ENCODE measurements around the gene MACROD2. TPM values are rescaled to one million over a fixed set of nuclear protein-coding genes. Genes with fewer than 3 reads are reported as not detected.
A peak's percentile ranks its signal among the peaks of the same experiment; 100 is the strongest.

The MACROD2 gene
- total RNA-seq, 2 donors from 2014 or later = not detected

GRCh38 chr20:14304472-14304871 lies 309.2 kb downstream of the MACROD2 start:
- no peak for ATAC-seq (replicated peaks in 1 of 2)
- no peak for DNase-seq
- no peaks in the 10 kb centered on the region for H3K36me3 Mint-ChIP-seq (ENCODE audit: insufficient read depth in 2 of 2)
- no peaks in the 10 kb centered on the region for H3K4me1 Mint-ChIP-seq (ENCODE audit: low read depth)
- H3K27ac Mint-ChIP-seq = no peak overlapping the region
- no peaks in the 10 kb centered on the region for H3K27me3 Mint-ChIP-seq (ENCODE audit: low read depth)
- H3K4me3 Mint-ChIP-seq = no peak overlapping the region
- peaks cover 6 to 12% of the 10 kb centered on the region in 2 donors for H3K9me3 Mint-ChIP-seq

- no peak overlapping the region for H3K4me3 Mint-ChIP-seq
- H3K9me3 Mint-ChIP-seq = peaks cover 6 to 12% of the 10 kb centered on the region in 2 donors
- DNase-seq (no peak), ATAC-seq (replicated peaks in 1 of 2) (no peak)
- no peaks in the 10 kb centered on the region for H3K27me3 Mint-ChIP-seq (ENCODE audit: low read depth)
- no peak overlapping the region for H3K27ac Mint-ChIP-seq
- H3K4me1 Mint-ChIP-seq (ENCODE audit: low read depth) = no peaks in the 10 kb centered on the region
- H3K36me3 Mint-ChIP-seq (ENCODE audit: insufficient read depth in 2 of 2) = no peaks in the 10 kb centered on the region
Measured at GRCh38 chr20:14307956-14308355, 312.6 kb downstream of the MACROD2 start.

GRCh38 chr20:14310977-14311627 lies 315.8 kb downstream of the MACROD2 start:
- H3K4me3 Mint-ChIP-seq = no peak overlapping the region
- no peak overlapping the region for H3K27ac Mint-ChIP-seq
- H3K27me3 Mint-ChIP-seq (ENCODE audit: low read depth) = no peaks in the 10 kb centered on the region
- no peak for ATAC-seq (replicated peaks in 1 of 2)
- no peak for DNase-seq
- H3K4me1 Mint-ChIP-seq (ENCODE audit: low read depth) = no peaks in the 10 kb centered on the region
- H3K36me3 Mint-ChIP-seq (ENCODE audit: insufficient read depth in 2 of 2) = no peaks in the 10 kb centered on the region
- H3K9me3 Mint-ChIP-seq = peaks cover 3 to 5% of the 10 kb centered on the region in 2 donors

GRCh38 chr20:14312001-14312400 lies 316.7 kb downstream of the MACROD2 start:
- Mint-ChIP-seq H3K4me1 (ENCODE audit: low read depth) (no peaks in the 10 kb centered on the region), H3K4me3 (no peak overlapping the region), H3K9me3 (peaks cover 3 to 4% of the 10 kb centered on the region in 2 donors), H3K27ac (no peak overlapping the region), H3K36me3 (ENCODE audit: insufficient read depth in 2 of 2) (no peaks in the 10 kb centered on the region), H3K27me3 (ENCODE audit: low read depth) (no peaks in the 10 kb centered on the region)
- no peak for ATAC-seq (replicated peaks in 1 of 2)
- DNase-seq = no peak

GRCh38 chr20:14313341-14314020 lies 318.2 kb downstream of the MACROD2 start:
- DNase-seq = no peak
- peaks cover 3 to 5% of the 10 kb centered on the region in 2 donors for H3K9me3 Mint-ChIP-seq
- no peaks in the 10 kb centered on the region for H3K27me3 Mint-ChIP-seq (ENCODE audit: low read depth)
- no peak for ATAC-seq (replicated peaks in 1 of 2)
- H3K36me3 Mint-ChIP-seq (ENCODE audit: insufficient read depth in 2 of 2) = no peaks in the 10 kb centered on the region
- no peaks in the 10 kb centered on the region for H3K4me1 Mint-ChIP-seq (ENCODE audit: low read depth)
- H3K27ac Mint-ChIP-seq = no peak overlapping the region
- H3K4me3 Mint-ChIP-seq = no peak overlapping the region

GRCh38 chr20:14319704-14320103 lies 324.4 kb downstream of the MACROD2 start:
- no peak for DNase-seq
- Mint-ChIP-seq H3K27me3 (ENCODE audit: low read depth) (no peaks in the 10 kb centered on the region), H3K36me3 (ENCODE audit: insufficient read depth in 2 of 2) (peaks cover 0 to 2% of the 10 kb centered on the region in 2 donors), H3K9me3 (peaks cover 5 to 17% of the 10 kb centered on the region in 2 donors), H3K4me3 (no peak overlapping the region), H3K4me1 (ENCODE audit: low read depth) (no peaks in the 10 kb centered on the region), H3K27ac (no peak overlapping the region)
- no peak for ATAC-seq (replicated peaks in 1 of 2)

- no peak for ATAC-seq (replicated peaks in 1 of 2)
- no peaks in the 10 kb centered on the region for H3K4me1 Mint-ChIP-seq (ENCODE audit: low read depth)
- no peak overlapping the region for H3K4me3 Mint-ChIP-seq
- no peaks in the 10 kb centered on the region for H3K36me3 Mint-ChIP-seq (ENCODE audit: insufficient read depth in 2 of 2)
- H3K27me3 Mint-ChIP-seq (ENCODE audit: low read depth) = no peaks in the 10 kb centered on the region
- H3K27ac Mint-ChIP-seq = no peak overlapping the region
- H3K9me3 Mint-ChIP-seq = no peaks in the 10 kb centered on the region
- DNase-seq = no peak
Measured at GRCh38 chr20:14331646-14332045, 336.3 kb downstream of the MACROD2 start.

- DNase-seq (no peak), ATAC-seq (replicated peaks in 1 of 2) (no peak)
- Mint-ChIP-seq H3K9me3 (no peaks in the 10 kb centered on the region), H3K36me3 (ENCODE audit: insufficient read depth in 2 of 2) (no peaks in the 10 kb centered on the region), H3K27me3 (ENCODE audit: low read depth) (no peaks in the 10 kb centered on the region), H3K4me3 (no peak overlapping the region), H3K4me1 (ENCODE audit: low read depth) (no peaks in the 10 kb centered on the region), H3K27ac (no peak overlapping the region)
Measured at GRCh38 chr20:14332866-14333265, 337.6 kb downstream of the MACROD2 start.

GRCh38 chr20:14333721-14334120 lies 338.4 kb downstream of the MACROD2 start:
- no peaks in the 10 kb centered on the region for H3K4me1 Mint-ChIP-seq (ENCODE audit: low read depth)
- no peaks in the 10 kb centered on the region for H3K9me3 Mint-ChIP-seq
- ATAC-seq (replicated peaks in 1 of 2) (no peak), DNase-seq (no peak)
- H3K27ac Mint-ChIP-seq = no peak overlapping the region
- no peak overlapping the region for H3K4me3 Mint-ChIP-seq
- no peaks in the 10 kb centered on the region for H3K27me3 Mint-ChIP-seq (ENCODE audit: low read depth)
- H3K36me3 Mint-ChIP-seq (ENCODE audit: insufficient read depth in 2 of 2) = no peaks in the 10 kb centered on the region

- Mint-ChIP-seq H3K4me1 (ENCODE audit: low read depth) (no peaks in the 10 kb centered on the region), H3K27me3 (ENCODE audit: low read depth) (no peaks in the 10 kb centered on the region), H3K9me3 (no peaks in the 10 kb centered on the region), H3K4me3 (no peak overlapping the region), H3K36me3 (ENCODE audit: insufficient read depth in 2 of 2) (no peaks in the 10 kb centered on the region), H3K27ac (no peak overlapping the region)
- DNase-seq = no peak
- ATAC-seq (replicated peaks in 1 of 2) = no peak
Measured at GRCh38 chr20:14334306-14334930, 339.1 kb downstream of the MACROD2 start.

- H3K27ac Mint-ChIP-seq = no peak overlapping the region
- no peak overlapping the region for H3K4me3 Mint-ChIP-seq
- DNase-seq (no peak), ATAC-seq (replicated peaks in 1 of 2) (no peak)
- no peaks in the 10 kb centered on the region for H3K27me3 Mint-ChIP-seq (ENCODE audit: low read depth)
- no peaks in the 10 kb centered on the region for H3K36me3 Mint-ChIP-seq (ENCODE audit: insufficient read depth in 2 of 2)
- no peaks in the 10 kb centered on the region for H3K4me1 Mint-ChIP-seq (ENCODE audit: low read depth)
- peaks cover 0 to 2% of the 10 kb centered on the region in 2 donors for H3K9me3 Mint-ChIP-seq
Measured at GRCh38 chr20:14335052-14335451, 339.7 kb downstream of the MACROD2 start.

GRCh38 chr20:14336686-14337085 lies 341.4 kb downstream of the MACROD2 start:
- ATAC-seq (replicated peaks in 1 of 2) (no peak), DNase-seq (no peak)
- H3K4me1 Mint-ChIP-seq (ENCODE audit: low read depth) = no peaks in the 10 kb centered on the region
- no peak overlapping the region for H3K4me3 Mint-ChIP-seq
- no peak overlapping the region for H3K27ac Mint-ChIP-seq
- no peaks in the 10 kb centered on the region for H3K36me3 Mint-ChIP-seq (ENCODE audit: insufficient read depth in 2 of 2)
- H3K9me3 Mint-ChIP-seq = peaks cover 0 to 4% of the 10 kb centered on the region in 2 donors
- no peaks in the 10 kb centered on the region for H3K27me3 Mint-ChIP-seq (ENCODE audit: low read depth)

GRCh38 chr20:14337400-14338171 lies 342.3 kb downstream of the MACROD2 start, which contains the start of gene FLRT3:
TSS of gene FLRT3 (minus strand) at chr20:14337612. CDS start at chr20:14327506, 10,106 bp downstream.
- ATAC-seq (replicated peaks in 1 of 2) (peak in 1 of 2 donors; percentile 24), DNase-seq (peak; percentile 1 to 14)
- H3K27ac Mint-ChIP-seq = no peak within 1 kb of the TSS
- no peak within 1 kb of the TSS for H3K4me3 Mint-ChIP-seq
- H3K4me1 Mint-ChIP-seq (ENCODE audit: low read depth) = no peaks in the 10 kb centered on the region
- no peaks in the 10 kb centered on the region for H3K36me3 Mint-ChIP-seq (ENCODE audit: insufficient read depth in 2 of 2)
- H3K27me3 Mint-ChIP-seq (ENCODE audit: low read depth) = no peaks in the 10 kb centered on the region
- H3K9me3 Mint-ChIP-seq = peaks cover 0 to 4% of the 10 kb centered on the region in 2 donors

Measured in activated T-cell treated with anti-CD3 and anti-CD28 coated beads, Interleukin-2, amount 50 U/mL, for 72 hours (primary cell).